ENCODE data around the gene SOX15.

The SOX15 gene

DNA sequence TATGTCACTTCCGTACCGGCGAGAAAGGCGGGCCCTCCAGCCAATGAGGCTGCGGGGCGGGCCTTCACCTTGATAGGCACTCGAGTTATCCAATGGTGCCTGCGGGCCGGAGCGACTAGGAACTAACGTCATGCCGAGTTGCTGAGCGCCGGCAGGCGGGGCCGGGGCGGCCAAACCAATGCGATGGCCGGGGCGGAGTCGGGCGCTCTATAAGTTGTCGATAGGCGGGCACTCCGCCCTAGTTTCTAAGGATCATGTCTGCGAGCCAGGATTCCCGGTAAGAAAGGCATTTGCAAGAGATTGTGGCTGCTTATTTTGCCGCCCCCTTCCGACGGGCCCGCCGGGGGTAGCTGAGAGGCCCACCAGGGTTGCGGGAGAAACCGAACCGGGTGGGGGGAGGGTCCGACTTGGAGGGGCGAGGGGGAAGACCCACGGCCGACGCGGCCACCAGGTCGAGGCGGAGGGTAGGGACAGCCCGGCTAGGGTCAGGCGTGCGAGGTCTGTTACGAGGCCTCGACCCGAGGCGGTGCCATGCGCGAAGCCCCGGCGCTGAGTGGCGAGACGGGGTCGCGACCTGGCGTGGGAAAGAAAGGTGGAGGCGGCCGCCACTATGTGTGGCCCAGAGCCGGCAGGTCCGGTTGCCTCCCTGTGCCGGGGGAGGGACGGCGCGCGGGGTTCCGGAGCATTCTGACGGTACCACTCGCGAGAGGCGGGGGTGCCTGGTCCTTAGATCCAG lies 17.1 kb downstream of the SOX15 start:
- Histone ChIP-seq H3K27me3 (ENCODE audit: insufficient read depth, low read depth) (no peaks in the 10 kb centered on the region), H3K27ac (peak overlapping the region; percentile 73), H2AFZ (ENCODE audit: low read depth) (no peak overlapping the region), H3K4me1 (ENCODE audit: low read depth, poor library complexity, severe bottlenecking) (peaks cover 11% of the 10 kb centered on the region), H3K9ac (peak overlapping the region; percentile 90), H3K4me3 (IDR thresholded peaks at IDR 0.05; ENCODE audit: insufficient read depth, low read depth, low read length) (no peak overlapping the region), H3K79me2 (ENCODE audit: insufficient read depth, low read depth) (peaks cover 31% of the 10 kb centered on the region), H3K36me3 (ENCODE audit: insufficient read depth) (no peaks in the 10 kb centered on the region), H4K20me1 (ENCODE audit: insufficient read depth) (no peaks in the 10 kb centered on the region), H3K4me2 (no peak overlapping the region; the same call in 1 of the 2 replicates)
- TF ChIP-seq, protein P1, sequence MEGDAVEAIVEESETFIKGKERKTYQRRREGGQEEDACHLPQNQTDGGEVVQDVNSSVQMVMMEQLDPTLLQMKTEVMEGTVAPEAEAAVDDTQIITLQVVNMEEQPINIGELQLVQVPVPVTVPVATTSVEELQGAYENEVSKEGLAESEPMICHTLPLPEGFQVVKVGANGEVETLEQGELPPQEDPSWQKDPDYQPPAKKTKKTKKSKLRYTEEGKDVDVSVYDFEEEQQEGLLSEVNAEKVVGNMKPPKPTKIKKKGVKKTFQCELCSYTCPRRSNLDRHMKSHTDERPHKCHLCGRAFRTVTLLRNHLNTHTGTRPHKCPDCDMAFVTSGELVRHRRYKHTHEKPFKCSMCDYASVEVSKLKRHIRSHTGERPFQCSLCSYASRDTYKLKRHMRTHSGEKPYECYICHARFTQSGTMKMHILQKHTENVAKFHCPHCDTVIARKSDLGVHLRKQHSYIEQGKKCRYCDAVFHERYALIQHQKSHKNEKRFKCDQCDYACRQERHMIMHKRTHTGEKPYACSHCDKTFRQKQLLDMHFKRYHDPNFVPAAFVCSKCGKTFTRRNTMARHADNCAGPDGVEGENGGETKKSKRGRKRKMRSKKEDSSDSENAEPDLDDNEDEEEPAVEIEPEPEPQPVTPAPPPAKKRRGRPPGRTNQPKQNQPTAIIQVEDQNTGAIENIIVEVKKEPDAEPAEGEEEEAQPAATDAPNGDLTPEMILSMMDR (conservative IDR thresholded peaks at IDR 0.05; ENCODE audit: low read depth, low read length), result no peak

DNA sequence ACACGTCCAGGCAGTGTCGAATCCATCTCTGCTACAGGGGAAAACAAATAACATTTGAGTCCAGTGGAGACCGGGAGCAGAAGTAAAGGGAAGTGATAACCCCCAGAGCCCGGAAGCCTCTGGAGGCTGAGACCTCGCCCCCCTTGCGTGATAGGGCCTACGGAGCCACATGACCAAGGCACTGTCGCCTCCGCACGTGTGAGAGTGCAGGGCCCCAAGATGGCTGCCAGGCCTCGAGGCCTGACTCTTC lies 17.6 kb downstream of the SOX15 start:
- no peak overlapping the region for H3K27ac ChIP-seq
- H3K27me3 ChIP-seq (ENCODE audit: insufficient read depth, low read depth), result no peaks in the 10 kb centered on the region
- H3K4me2 ChIP-seq, result no peak overlapping the region; the same call in 1 of the 2 replicates
- no peaks in the 10 kb centered on the region for H3K36me3 ChIP-seq (ENCODE audit: insufficient read depth)
- no peaks in the 10 kb centered on the region for H4K20me1 ChIP-seq (ENCODE audit: insufficient read depth)
- no peak overlapping the region for H2AFZ ChIP-seq (ENCODE audit: low read depth)
- peaks cover 11% of the 10 kb centered on the region for H3K4me1 ChIP-seq (ENCODE audit: low read depth, poor library complexity, severe bottlenecking)
- peaks cover 31% of the 10 kb centered on the region for H3K79me2 ChIP-seq (ENCODE audit: insufficient read depth, low read depth)
- TF ChIP-seq, protein P1 (conservative IDR thresholded peaks at IDR 0.05; ENCODE audit: low read depth, low read length), result no peak
- H3K4me3 ChIP-seq (IDR thresholded peaks at IDR 0.05; ENCODE audit: insufficient read depth, low read depth, low read length), result no peak overlapping the region
- H3K9ac ChIP-seq, result peak overlapping the region; percentile 22; the same call in 1 of the 2 replicates

DNA sequence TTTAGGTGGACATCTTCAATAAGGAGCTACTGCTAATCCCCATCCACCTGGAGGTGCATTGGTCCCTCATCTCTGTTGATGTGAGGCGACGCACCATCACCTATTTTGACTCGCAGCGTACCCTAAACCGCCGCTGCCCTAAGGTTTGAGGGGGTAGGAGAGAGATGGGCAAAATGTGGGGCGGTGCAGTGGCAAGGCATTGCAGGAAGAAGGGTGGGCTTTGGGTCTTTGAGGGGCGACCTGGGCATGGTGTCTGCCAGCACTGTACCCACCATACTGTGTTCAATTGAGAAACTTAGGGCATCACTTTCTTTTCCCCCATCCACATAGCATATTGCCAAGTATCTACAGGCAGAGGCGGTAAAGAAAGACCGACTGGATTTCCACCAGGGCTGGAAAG lies 19.5 kb downstream of the SOX15 start:
- Histone ChIP-seq H3K9ac (no peak overlapping the region), H3K4me3 (IDR thresholded peaks at IDR 0.05; ENCODE audit: insufficient read depth, low read depth, low read length) (no peak overlapping the region), H3K27me3 (ENCODE audit: insufficient read depth, low read depth) (no peaks in the 10 kb centered on the region), H3K27ac (no peak overlapping the region), H3K4me1 (ENCODE audit: low read depth, poor library complexity, severe bottlenecking) (peaks cover 9% of the 10 kb centered on the region), H4K20me1 (ENCODE audit: insufficient read depth) (no peaks in the 10 kb centered on the region), H3K36me3 (ENCODE audit: insufficient read depth) (no peaks in the 10 kb centered on the region), H2AFZ (ENCODE audit: low read depth) (no peak overlapping the region), H3K4me2 (no peak overlapping the region), H3K79me2 (ENCODE audit: insufficient read depth, low read depth) (peaks cover 25% of the 10 kb centered on the region)
- TF ChIP-seq, protein P1 (conservative IDR thresholded peaks at IDR 0.05; ENCODE audit: low read depth, low read length), result no peak

DNA sequence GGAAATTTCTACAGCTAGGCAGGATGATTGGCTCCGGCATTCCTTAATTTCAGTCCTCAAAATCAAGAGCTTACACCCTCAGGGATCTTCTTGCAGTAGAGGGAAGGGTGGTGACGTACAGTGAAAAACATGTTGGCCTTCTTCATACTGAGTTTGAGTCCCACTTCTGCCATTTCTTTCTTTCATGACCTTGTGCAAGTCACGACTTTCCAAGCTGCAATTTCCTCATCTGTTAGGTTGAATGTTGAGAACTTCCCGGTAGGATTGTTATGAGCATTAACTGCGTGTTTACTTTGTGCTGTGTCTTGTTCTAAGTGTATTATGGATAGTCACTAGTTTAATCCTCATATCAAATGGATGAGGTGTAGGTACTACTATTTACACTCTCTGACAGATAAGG lies 20.3 kb downstream of the SOX15 start:
- no peaks in the 10 kb centered on the region for H3K27me3 ChIP-seq (ENCODE audit: insufficient read depth, low read depth)
- H4K20me1 ChIP-seq (ENCODE audit: insufficient read depth), result no peaks in the 10 kb centered on the region
- no peaks in the 10 kb centered on the region for H3K36me3 ChIP-seq (ENCODE audit: insufficient read depth)
- H3K4me2 ChIP-seq, result no peak overlapping the region
- peaks cover under 1% of the 10 kb centered on the region for H3K4me1 ChIP-seq (ENCODE audit: low read depth, poor library complexity, severe bottlenecking)
- no peak overlapping the region for H3K4me3 ChIP-seq (IDR thresholded peaks at IDR 0.05; ENCODE audit: insufficient read depth, low read depth, low read length)
- no peak overlapping the region for H2AFZ ChIP-seq (ENCODE audit: low read depth)
- H3K9ac ChIP-seq, result no peak overlapping the region
- TF ChIP-seq, protein P1 (conservative IDR thresholded peaks at IDR 0.05; ENCODE audit: low read depth, low read length), result no peak
- H3K79me2 ChIP-seq (ENCODE audit: insufficient read depth, low read depth), result peaks cover 18% of the 10 kb centered on the region
- H3K27ac ChIP-seq, result no peak overlapping the region
